Natural killer cell (primary cell): ENCODE measurements around the gene SYNC. TPM values are rescaled to one million over a fixed set of nuclear protein-coding genes. Genes with fewer than 3 reads are reported as not detected.
A peak's percentile ranks its signal among the peaks of the same experiment; 100 is the strongest.

ENCODE experiments used
- ATAC-seq, 3 donors: fragments of 150-1000 bp in 2 of 3; fragments of 200-7000 bp in 1 of 3; cut with Tn5 transposase; 1 replicate in 1 of 3; 2 replicates in 2 of 3; pipeline ENCODE4 v1.10.0; 2021; ENCODE audit warnings: mild to moderate bottlenecking in 2 of 3, moderate library complexity in 2 of 3
- DNase-seq, 2 donors: peaks; one replicate each; pipeline versions ENCODE4 v3.0.0 to v3.0.0-alpha.2; 2013 to 2021; ENCODE audit warnings: mixed read lengths in 1 of 2
- H3K27ac ChIP-seq: one replicate; pipeline ENCODE4 v1.5.1; 2013; ENCODE audit warnings: mild to moderate bottlenecking, low read length
- H3K27me3 ChIP-seq: one replicate; pipeline ENCODE4 v1.6.1; 2013; ENCODE audit warnings: low read length; ENCODE audit not compliant: control insufficient read depth, insufficient read depth
- H3K36me3 ChIP-seq: one replicate; pipeline ENCODE4 v1.6.1; 2013; ENCODE audit warnings: low read length; ENCODE audit not compliant: control insufficient read depth, insufficient read depth
- H3K4me1 ChIP-seq: one replicate; pipeline ENCODE4 v1.6.1; 2013; ENCODE audit warnings: low read length; ENCODE audit not compliant: control insufficient read depth, insufficient read depth
- H3K4me3 ChIP-seq: one replicate; pipeline ENCODE4 v1.5.1; 2013; ENCODE audit warnings: low read length
- H3K9me3 ChIP-seq: one replicate; pipeline ENCODE4 v1.6.1; 2013; ENCODE audit warnings: low read length; ENCODE audit not compliant: control insufficient read depth, insufficient read depth
- H3K27ac Mint-ChIP-seq, 2 donors: one replicate each; pipeline ENCODE4 v1.8.0; 2022; ENCODE audit warnings: mild to moderate bottlenecking in 2 of 2, mixed read lengths in 2 of 2, moderate library complexity in 1 of 2
- H3K27me3 Mint-ChIP-seq, 2 donors: one replicate each; pipeline ENCODE4 v1.8.0; 2022; ENCODE audit warnings: low read depth in 2 of 2, mixed read lengths in 2 of 2
- H3K36me3 Mint-ChIP-seq: one replicate; pipeline ENCODE4 v1.8.0; 2022; ENCODE audit warnings: mixed read lengths
- H3K4me1 Mint-ChIP-seq, 2 donors: one replicate each; pipeline ENCODE4 v1.8.0; 2022; ENCODE audit warnings: mixed read lengths in 2 of 2
- H3K4me3 Mint-ChIP-seq: one replicate; pipeline ENCODE4 v1.8.0; 2022; ENCODE audit warnings: mild to moderate bottlenecking, moderate library complexity, mixed read lengths
- H3K9me3 Mint-ChIP-seq, 2 donors: one replicate each; pipeline ENCODE4 v1.8.0; 2022; ENCODE audit warnings: mixed read lengths in 2 of 2
- WGBS: methylation state at CpG from one replicate; pipeline ENCODE4 v1.1.7; 2013; ENCODE audit warnings: missing lambda C conversion rate; ENCODE audit not compliant: insufficient coverage; 5-methylcytosine and 5-hydroxymethylcytosine counted together
- intact Hi-C: fragments of 100-400 bp; cut with micrococcal nuclease; formaldehyde crosslinking; loops from one replicate; pipeline ENCODE4 v1.14.2; 2022
- total RNA-seq, 4 donors: library from RNA; stranded (reverse); fragments of 120-200 nt in 1 of 4; gene quantifications; one replicate each; pipeline versions ENCODE4 v1.2.3 to v1.2.4, GENCODE V29; 2013 to 2022
- TF ChIP-seq, protein P1 (sequence below): fragments of 200-600 bp; IDR thresholded peaks from one replicate; pipeline ENCODE4 v1.8.0; 2022; ENCODE audit warnings: antibody characterized with exemption

SYNC gene
- total RNA-seq, 3 donors from 2014 or later (not counting 1 experiment from before 2014, with no cell fraction given): not detected

DNA sequence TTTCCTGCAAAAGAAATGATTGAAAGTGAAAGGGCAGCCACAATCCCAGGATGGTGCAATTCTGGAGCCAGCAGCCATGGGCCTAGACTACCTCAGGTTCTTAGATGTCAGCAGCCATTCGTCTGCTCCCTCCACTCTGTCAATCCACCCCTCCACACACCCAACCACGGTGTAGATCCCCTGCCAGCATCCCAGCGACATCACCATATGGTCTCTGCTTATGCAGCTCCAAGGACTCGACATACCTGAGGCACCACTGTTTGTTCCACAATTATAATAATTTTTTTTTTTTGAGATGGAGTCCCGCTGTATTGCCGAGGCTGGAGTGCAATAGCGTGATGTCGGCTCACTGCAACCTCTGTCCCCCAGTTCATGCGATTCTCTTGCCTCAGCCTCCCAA lies 6.5 kb downstream of the SYNC start:
- H3K27me3 ChIP-seq: no peaks in the 10 kb centered on the region
- H3K27ac ChIP-seq: no peak overlapping the region
- H3K4me1 Mint-ChIP-seq: peaks cover 7 to 10% of the 10 kb centered on the region in 2 donors
- 93% methylated on average over 9 of the region's 9 CpGs for WGBS
- no peaks in the 10 kb centered on the region for H3K4me1 ChIP-seq
- intact Hi-C loops: no loop called here
- H3K27ac Mint-ChIP-seq: no peak overlapping the region
- H3K4me3 Mint-ChIP-seq: no peak overlapping the region
- H3K9me3 Mint-ChIP-seq: no peaks in the 10 kb centered on the region
- TF ChIP-seq, protein P1, sequence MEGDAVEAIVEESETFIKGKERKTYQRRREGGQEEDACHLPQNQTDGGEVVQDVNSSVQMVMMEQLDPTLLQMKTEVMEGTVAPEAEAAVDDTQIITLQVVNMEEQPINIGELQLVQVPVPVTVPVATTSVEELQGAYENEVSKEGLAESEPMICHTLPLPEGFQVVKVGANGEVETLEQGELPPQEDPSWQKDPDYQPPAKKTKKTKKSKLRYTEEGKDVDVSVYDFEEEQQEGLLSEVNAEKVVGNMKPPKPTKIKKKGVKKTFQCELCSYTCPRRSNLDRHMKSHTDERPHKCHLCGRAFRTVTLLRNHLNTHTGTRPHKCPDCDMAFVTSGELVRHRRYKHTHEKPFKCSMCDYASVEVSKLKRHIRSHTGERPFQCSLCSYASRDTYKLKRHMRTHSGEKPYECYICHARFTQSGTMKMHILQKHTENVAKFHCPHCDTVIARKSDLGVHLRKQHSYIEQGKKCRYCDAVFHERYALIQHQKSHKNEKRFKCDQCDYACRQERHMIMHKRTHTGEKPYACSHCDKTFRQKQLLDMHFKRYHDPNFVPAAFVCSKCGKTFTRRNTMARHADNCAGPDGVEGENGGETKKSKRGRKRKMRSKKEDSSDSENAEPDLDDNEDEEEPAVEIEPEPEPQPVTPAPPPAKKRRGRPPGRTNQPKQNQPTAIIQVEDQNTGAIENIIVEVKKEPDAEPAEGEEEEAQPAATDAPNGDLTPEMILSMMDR: no peak
- no peaks in the 10 kb centered on the region for H3K36me3 ChIP-seq
- H3K36me3 Mint-ChIP-seq: no peaks in the 10 kb centered on the region
- DNase-seq (no peak), ATAC-seq (no peak)
- peaks cover under 1 to 3% of the 10 kb centered on the region in 2 donors for H3K27me3 Mint-ChIP-seq
- H3K9me3 ChIP-seq: no peaks in the 10 kb centered on the region
- no peak overlapping the region for H3K4me3 ChIP-seq

DNA sequence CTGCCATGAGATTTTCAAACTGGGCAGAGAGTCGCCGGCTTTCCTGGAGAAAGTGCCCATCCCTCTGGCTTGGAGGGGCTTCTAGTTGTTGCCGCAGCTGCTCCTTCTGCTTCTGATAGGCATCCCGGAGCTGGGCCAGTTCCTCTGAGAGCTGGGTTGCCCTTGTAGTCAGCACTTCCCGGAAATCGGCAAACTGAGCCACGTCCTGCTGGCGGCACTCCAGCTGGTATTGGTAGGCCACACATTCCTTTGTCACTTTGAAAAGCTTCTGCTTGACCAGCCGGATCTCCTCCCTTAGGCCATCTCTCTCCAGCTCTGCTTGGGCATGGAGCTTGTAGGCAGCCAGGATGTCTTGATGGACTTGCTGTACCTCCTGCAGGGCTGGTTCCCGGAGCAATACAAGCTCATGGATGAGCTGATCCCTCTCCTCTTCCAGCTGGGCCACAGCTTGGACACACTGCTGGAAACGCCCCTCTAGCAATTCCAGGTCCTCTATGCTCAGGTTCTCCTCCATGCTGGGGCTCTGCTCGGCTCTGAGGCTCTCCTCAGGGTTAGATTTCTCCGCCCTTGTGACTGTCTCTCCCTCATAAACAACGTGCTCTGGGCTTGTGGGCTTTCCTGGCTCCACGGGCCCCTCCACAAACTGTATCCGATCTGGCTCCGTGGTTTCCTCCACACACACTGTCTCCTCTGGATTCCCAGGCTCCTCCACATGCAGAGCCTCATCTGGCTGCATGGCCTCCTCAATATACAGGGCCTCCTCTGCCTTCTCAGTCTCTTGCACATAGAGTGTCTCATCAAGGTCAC lies 7.3 kb downstream of the SYNC start:
- H3K4me3 ChIP-seq: no peak overlapping the region
- H3K27ac ChIP-seq: no peak overlapping the region
- H3K9me3 ChIP-seq: no peaks in the 10 kb centered on the region
- H3K27me3 ChIP-seq: no peaks in the 10 kb centered on the region
- H3K4me3 Mint-ChIP-seq: no peak overlapping the region
- ATAC-seq (peak in 1 of 3 donors; percentile 30), DNase-seq (no peak)
- WGBS: 65% methylated on average over 17 of the region's 17 CpGs
- intact Hi-C loops: no loop called here
- no peak overlapping the region for H3K27ac Mint-ChIP-seq
- H3K4me1 ChIP-seq: no peaks in the 10 kb centered on the region
- H3K36me3 Mint-ChIP-seq: no peaks in the 10 kb centered on the region
- TF ChIP-seq, protein P1: no peak
- no peaks in the 10 kb centered on the region for H3K36me3 ChIP-seq
- no peaks in the 10 kb centered on the region for H3K9me3 Mint-ChIP-seq
- H3K27me3 Mint-ChIP-seq: peaks cover 0 to 3% of the 10 kb centered on the region in 2 donors
- peaks cover 7 to 10% of the 10 kb centered on the region in 2 donors for H3K4me1 Mint-ChIP-seq

DNA sequence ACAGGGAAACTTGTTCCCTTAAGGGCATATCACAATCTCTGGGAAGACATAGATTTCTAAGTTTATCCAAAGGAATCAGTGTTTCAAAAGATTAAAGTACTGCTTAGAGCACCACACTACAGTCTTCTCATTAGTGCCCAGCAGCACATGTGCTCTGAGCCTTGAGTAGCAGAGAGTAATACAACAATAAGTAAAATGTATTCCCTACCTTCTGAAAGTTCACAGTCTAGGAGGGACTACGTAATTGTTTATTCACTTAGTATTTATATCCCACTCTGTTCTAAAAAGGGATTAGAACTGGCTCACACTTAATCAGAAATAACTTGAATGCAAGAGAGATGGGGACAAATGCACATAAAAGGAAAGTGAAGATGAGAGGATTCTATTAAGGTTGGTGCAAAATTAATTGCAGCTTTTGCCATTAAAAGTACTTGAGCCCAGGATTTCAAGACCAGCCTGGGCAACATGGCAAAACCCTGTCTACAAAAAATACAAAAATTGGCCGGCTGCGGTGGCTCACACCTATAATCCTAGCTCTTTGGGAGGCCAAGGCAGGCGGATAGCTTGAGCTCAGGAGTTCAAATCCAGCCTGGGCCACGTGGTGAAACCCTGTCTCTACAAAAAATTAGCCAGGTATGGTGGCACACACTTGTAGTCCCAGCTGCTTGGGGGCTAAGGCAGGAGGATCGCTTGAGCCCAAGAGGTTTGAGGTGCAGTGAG lies 9.0 kb downstream of the SYNC start:
- Mint-ChIP-seq H3K9me3 (no peaks in the 10 kb centered on the region), H3K27me3 (no peaks in the 10 kb centered on the region), H3K4me1 (peaks cover 6 to 7% of the 10 kb centered on the region in 2 donors), H3K36me3 (no peaks in the 10 kb centered on the region), H3K4me3 (no peak overlapping the region), H3K27ac (no peak overlapping the region)
- ATAC-seq (no peak), DNase-seq (no peak)
- Histone ChIP-seq H3K27ac (no peak overlapping the region), H3K4me3 (no peak overlapping the region), H3K4me1 (no peaks in the 10 kb centered on the region), H3K36me3 (no peaks in the 10 kb centered on the region), H3K9me3 (no peaks in the 10 kb centered on the region), H3K27me3 (no peaks in the 10 kb centered on the region)
- intact Hi-C loops: no loop called here
- TF ChIP-seq, protein P1: no peak
- WGBS: 88% methylated on average over 5 of the region's 6 CpGs
